NCI-H82 treated with DMSO at 0.1 percent for 48 hours (cell line): Measurements from ENCODE around the gene PCDH15.

ENCODE experiments used
- DNase-seq: peaks from one replicate; lab custom pipeline; 2025; ENCODE audit not compliant: unreplicated experiment; lab: John Stamatoyannopoulos, UW

The PCDH15 gene

GRCh38 chr10:54708591-54708990 is 92.4 kb downstream of the PCDH15 start:
- DNase-seq = no peak

- DNase-seq = no peak
These were observed 93.0 kb downstream of the PCDH15 start for GRCh38 chr10:54708021-54708420.

GRCh38 chr10:54702583-54703485 is 98.2 kb downstream of the PCDH15 start:
- DNase-seq = no peak

DNA sequence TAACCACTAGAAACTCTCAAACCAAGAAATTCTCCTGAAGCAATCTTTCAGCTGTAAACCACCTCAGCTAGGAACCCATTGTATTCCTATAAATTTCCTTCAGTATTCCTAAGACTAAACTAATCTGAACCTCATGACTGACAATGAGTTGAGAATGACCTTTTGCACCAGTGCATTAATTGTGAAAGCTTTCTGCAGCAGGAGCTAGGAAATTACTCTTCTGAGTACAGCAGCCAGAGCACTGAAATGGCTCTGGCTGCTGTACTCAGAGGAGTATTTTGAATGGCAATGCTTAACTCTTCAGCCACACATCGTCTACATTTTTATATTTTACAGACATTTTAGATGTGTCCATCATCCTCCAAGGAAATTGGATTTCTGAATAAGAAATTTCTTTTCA is 109.7 kb downstream of the PCDH15 start:
- no peak for DNase-seq

DNA sequence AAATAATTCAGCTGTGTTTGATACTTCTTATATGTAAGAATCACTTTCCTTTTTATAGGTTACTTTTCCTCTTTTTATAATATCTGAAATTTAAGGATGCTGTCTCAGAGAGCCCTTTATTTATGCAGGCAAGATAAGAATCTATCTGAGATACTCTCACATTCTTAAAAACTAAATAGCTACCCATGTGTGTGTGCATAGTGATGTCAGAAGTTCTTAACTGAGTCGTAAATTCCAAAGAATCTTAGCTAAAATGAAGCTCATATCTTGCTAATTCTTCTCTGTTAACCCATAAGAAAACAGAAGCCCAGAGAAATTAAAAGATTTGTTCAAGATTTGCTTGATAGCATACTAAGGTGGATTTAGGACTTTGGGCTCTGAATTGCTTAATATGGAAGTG is 118.5 kb downstream of the PCDH15 start:
- no peak for DNase-seq

DNA sequence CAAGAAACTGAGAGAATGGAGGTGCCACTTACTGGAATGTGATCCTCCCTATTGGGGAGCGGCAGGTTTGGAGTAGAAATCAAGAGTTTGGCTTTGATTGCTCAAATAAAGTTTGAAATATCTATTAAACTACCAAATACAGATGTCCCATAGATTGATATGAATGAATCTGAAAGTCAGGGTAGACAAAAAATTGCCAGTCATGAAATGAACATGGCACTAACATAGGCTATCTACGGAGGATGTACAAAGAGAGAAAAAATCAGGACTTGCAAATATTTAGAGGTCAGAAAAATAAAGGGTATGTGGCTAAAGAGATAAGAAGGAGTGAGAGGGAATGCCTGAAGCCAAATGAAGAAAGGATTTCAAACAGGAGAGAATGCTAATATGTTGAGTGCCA is 119.9 kb downstream of the PCDH15 start:
- DNase-seq = no peak

GRCh38 chr10:54667136-54667535 is 133.9 kb downstream of the PCDH15 start:
- DNase-seq = no peak

- DNase-seq = no peak
These were observed 134.8 kb downstream of the PCDH15 start for GRCh38 chr10:54666192-54666591.

DNA sequence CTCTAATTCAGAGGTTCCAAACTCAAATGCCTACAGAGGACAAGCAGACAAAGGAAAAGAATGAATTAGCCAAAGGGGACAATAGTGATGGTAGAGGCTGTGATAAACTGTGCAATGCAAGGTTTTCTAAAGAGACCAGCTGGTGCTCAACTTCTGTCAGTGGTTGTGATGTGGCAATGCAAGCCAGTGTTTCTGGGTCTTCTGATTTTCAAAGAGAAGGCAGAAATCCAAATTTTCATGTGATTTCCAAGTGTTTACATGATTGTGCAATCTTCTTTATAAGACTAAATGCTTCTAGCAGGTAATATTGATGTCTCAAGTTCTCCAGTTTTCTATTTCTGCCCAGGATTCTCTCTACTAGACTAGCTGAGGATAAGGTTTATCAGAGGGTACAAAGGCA is 135.9 kb downstream of the PCDH15 start:
- no peak for DNase-seq

- no peak for DNase-seq
These were observed 140.6 kb downstream of the PCDH15 start for GRCh38 chr10:54660397-54660796.

DNA sequence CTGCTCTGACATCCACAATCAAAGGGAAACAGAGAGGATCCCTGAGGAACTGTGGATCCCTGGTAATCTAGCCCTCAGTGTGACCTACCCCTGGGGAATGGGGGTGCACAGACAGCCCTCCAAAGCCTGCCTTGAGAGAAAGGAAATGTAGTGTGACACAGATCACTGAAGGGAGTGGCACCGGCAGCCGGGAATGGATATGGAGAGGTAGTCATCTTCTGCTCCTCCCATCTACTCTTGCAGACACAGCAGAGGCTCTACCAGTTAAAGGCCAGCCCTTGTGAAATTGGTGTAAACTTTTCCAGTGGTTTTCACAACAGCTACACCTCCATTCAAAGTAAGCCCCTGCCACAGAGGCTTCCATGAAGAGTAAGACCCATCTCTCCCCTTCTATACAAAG is 144.4 kb downstream of the PCDH15 start:
- no peak for DNase-seq

- DNase-seq = no peak
These were observed 147.5 kb downstream of the PCDH15 start for GRCh38 chr10:54653518-54653917.

- no peak for DNase-seq
These were observed 150.5 kb downstream of the PCDH15 start for GRCh38 chr10:54650547-54650946.

- DNase-seq = no peak
These were observed 179.0 kb downstream of the PCDH15 start for GRCh38 chr10:54622017-54622416.

GRCh38 chr10:54620352-54620751 is 180.7 kb downstream of the PCDH15 start:
- DNase-seq = no peak

DNA sequence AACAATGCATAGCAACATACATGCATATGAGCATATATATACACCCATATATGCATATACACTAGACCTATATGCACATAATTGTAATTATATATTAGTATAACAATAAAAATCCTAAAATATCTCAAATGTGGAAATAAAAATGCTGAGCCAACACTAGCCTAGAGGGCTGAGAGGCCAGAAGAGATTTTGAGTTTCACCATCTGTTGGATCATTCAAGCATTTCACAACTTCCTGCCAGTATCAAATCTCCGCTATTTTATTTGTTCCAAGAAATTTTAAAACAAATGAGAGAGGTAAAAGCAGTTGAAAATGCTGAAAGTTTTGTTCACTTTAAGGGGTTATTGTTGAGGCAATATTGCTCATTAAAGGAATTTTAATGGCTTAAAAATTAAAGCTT is 187.0 kb downstream of the PCDH15 start:
- no peak for DNase-seq

- DNase-seq = no peak
These were observed 187.9 kb downstream of the PCDH15 start for GRCh38 chr10:54613162-54613561.

DNA sequence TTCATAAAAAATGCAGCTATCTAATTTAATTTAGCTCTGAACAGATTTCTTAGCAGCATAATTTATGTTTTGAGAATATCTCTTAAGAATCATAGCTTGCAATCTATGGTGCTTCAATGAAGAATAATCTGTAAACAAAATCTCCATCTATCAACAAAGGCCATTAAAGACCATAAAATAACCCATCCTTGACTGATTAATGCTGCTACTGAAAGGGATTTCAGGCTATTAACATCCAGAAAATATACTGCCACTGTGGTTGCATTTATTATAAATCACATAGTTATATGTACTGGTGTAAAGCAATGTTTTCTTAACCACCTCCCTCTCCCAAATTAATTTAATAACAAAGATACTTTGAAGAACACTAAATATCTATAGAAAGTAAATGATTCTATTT is 191.6 kb downstream of the PCDH15 start:
- DNase-seq = no peak

DNA sequence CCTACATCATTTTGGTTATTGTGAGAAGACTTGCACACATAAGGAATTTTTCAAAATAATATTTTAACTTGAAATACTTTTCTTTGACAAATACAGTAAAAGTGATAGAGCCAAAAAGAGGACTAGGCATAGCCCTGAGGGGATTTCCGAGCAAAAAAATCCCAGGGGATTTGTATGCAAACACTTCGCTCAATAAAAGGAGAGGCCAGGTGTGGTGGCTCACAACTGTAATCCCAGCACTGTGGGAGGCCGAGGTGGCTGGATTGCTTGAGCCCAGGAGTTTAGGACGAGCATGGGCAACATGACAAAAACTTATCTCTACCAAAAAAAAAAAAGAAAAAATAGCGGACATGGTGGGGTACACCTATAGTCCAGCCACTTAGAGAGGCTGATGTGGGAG is 193.0 kb downstream of the PCDH15 start:
- DNase-seq = no peak

- DNase-seq = no peak
These were observed 206.7 kb downstream of the PCDH15 start for GRCh38 chr10:54594289-54594688.

- DNase-seq = no peak
These were observed 213.1 kb downstream of the PCDH15 start for GRCh38 chr10:54587971-54588370.

DNA sequence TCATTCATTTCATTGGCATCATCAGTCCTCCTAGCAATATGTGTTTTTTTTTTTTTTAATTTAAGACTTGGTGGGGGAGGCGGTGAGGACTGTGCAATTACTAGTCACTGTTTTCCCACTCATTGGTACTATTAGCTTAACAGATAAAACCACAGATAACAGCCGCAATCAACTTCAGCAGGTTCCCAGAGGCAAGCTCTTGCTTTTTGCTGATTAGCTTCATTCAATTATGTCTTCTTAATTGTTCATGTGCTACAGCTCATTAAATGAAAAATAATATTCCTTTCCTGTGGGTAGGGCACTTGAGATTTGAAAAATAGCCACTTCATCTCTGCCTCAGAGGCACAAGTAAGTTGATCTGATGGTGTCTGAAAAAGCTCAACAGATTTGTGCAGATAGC is 215.5 kb downstream of the PCDH15 start:
- DNase-seq = no peak

- no peak for DNase-seq
These were observed 223.3 kb downstream of the PCDH15 start for GRCh38 chr10:54577682-54578081.
